Right lobe of liver (tissue), 6 donors: ENCODE data around the gene PFDN4. TPM values are rescaled to one million over a fixed set of nuclear protein-coding genes. Genes with fewer than 3 reads are reported as not detected.

Source experiments
- ATAC-seq, 4 donors: fragments of 200-7000 bp; cut with Tn5 transposase; one replicate each; pipeline ENCODE4 v1.9.1; 2020; ENCODE audit warnings: mild to moderate bottlenecking in 4 of 4, moderate library complexity in 4 of 4
- DNase-seq, 3 donors: peaks; one replicate each; pipeline ENCODE4 v3.0.0-alpha.2; 2020
- H3K27ac ChIP-seq, 3 donors: fragments of 200-600 bp; one replicate each; pipeline ENCODE4 v1.8.0; 2022
- H3K27me3 ChIP-seq, 2 donors: fragments of 200-600 bp; one replicate each; pipeline ENCODE4 v1.8.0; 2022
- H3K36me3 ChIP-seq, 4 donors: fragments of 200-600 bp; sonication (generic) in 1 of 4; one replicate each; pipeline versions ENCODE4 v1.5.1 to v1.8.0; 2017 to 2022; ENCODE audit warnings: control low read depth in 1 of 4
- H3K4me1 ChIP-seq, 4 donors: fragments of 200-600 bp; sonication (generic) in 1 of 4; one replicate each; pipeline versions ENCODE4 v1.5.1 to v1.8.0; 2017 to 2022; ENCODE audit warnings: control low read depth in 1 of 4
- H3K4me3 ChIP-seq, 3 donors: fragments of 200-600 bp; one replicate each; pipeline ENCODE4 v1.8.0; 2022
- H3K9me3 ChIP-seq, 4 donors: fragments of 200-600 bp; sonication (generic) in 1 of 4; one replicate each; pipeline versions ENCODE4 v1.5.1 to v1.8.0; 2017 to 2022; ENCODE audit warnings: control low read depth in 1 of 4
- CTCF ChIP-seq, 4 donors: fragments of 200-600 bp in 3 of 4; fragments of 450-650 bp in 1 of 4; IDR thresholded peaks; one replicate each; pipeline versions ENCODE4 v1.5.1 to v1.8.0; 2016 to 2022; ENCODE audit warnings: antibody characterized with exemption in 4 of 4, mild to moderate bottlenecking in 2 of 4
- POLR2A ChIP-seq: fragments of 450-650 bp; IDR thresholded peaks from one replicate; pipeline ENCODE4 v1.6.1; 2017; ENCODE audit warnings: antibody characterized with exemption, mild to moderate bottlenecking
- WGBS: methylation state at CpG from one replicate; pipeline ENCODE4 v1.1.6; 2018; ENCODE audit warnings: low coverage, low lambda C conversion rate; ENCODE audit not compliant: insufficient coverage; ENCODE audit errors: missing lambda C conversion rate; 5-methylcytosine and 5-hydroxymethylcytosine counted together
- intact Hi-C, 2 donors: fragments of 100-400 bp; cut with DNase I; formaldehyde crosslinking; loops; one replicate each; pipeline versions ENCODE4 v1.11.2 to v1.14.1; 2022
- total RNA-seq, 6 experiments: library from RNA; depleted of rRNA in 2 of 6; stranded (reverse); fragments of >200 nt in 2 of 6; fragmentation: NEBNext Ultra II Directional in 3 of 6; extraction: Animal tissue kit (Norgen Biotek cat#: 25700) in 3 of 6; gene quantifications; one replicate each; pipeline versions ENCODE4 v1.1.0 to v1.2.4, GENCODE V29; 2016 to 2023
- donor health status: DM: no; HTN: yes; CAD: no.
- donor health status: DM: no; HTN: no; CAD: no.
- donor health status: DM: no; HTN: no; CAD: no.
- donor health status: DM: no; HTN: yes; CAD: no.
- donor health status: DM: no; HTN: yes; CAD: no.

The PFDN4 gene
- total RNA-seq, 6 experiments from 2014 or later = 4.2 to 50.9 (median 7.9) TPM

- Histone ChIP-seq H3K4me3 (no peak overlapping the region), H3K27me3 (no peaks in the 10 kb centered on the region), H3K36me3 (no peaks in the 10 kb centered on the region), H3K4me1 (peaks cover 0 to 4% (median 2%) of the 10 kb centered on the region in 4 donors), H3K27ac (no peak overlapping the region), H3K9me3 (no peaks in the 10 kb centered on the region)
- intact Hi-C loops = loop anchor here in 1 of 2 donors (5.0 kb wide), 1 partner anchor 107 kb away; no protein-coding TSS in a partner anchor
- DNase-seq = no peak
- WGBS = 76% methylated on average over 2 of the region's 6 CpGs
- ATAC-seq = no peak
- TF ChIP-seq POLR2A = no peak
- TF ChIP-seq CTCF (IDR thresholded peaks at IDR 0.05) = no peak
These were observed 3.8 kb upstream of the PFDN4 start for GRCh38 chr20:54204063-54204462.

GRCh38 chr20:54204481-54204880, 3.4 kb upstream of the PFDN4 start:
- WGBS = 70% methylated on average over 3 of the region's 5 CpGs

GRCh38 chr20:54205450-54205849, 2.4 kb upstream of the PFDN4 start:
- H3K4me3 ChIP-seq = no peak overlapping the region
- no peak for ATAC-seq
- intact Hi-C loops = no loop called here
- no peaks in the 10 kb centered on the region for H3K36me3 ChIP-seq
- H3K4me1 ChIP-seq = peaks cover 0 to 14% (median 5%) of the 10 kb centered on the region in 4 donors
- TF ChIP-seq CTCF (IDR thresholded peaks at IDR 0.05) (no peak), POLR2A (no peak)
- no peak overlapping the region for H3K27ac ChIP-seq
- no peaks in the 10 kb centered on the region for H3K27me3 ChIP-seq
- H3K9me3 ChIP-seq = no peaks in the 10 kb centered on the region
- 91% methylated on average over 8 of the region's 8 CpGs for WGBS
- no peak for DNase-seq

More at GRCh38 chr20:54204481-54204880, 3.4 kb upstream of the PFDN4 start:
- intact Hi-C loops = loop anchor here in 1 of 2 donors (5.0 kb wide), 1 partner anchor 107 kb away; no protein-coding TSS in a partner anchor
- H3K4me3 ChIP-seq = no peak overlapping the region
- DNase-seq (no peak), ATAC-seq (no peak)
- H3K27ac ChIP-seq = no peak overlapping the region
- TF ChIP-seq POLR2A (no peak), CTCF (IDR thresholded peaks at IDR 0.05) (no peak)
- no peaks in the 10 kb centered on the region for H3K9me3 ChIP-seq
- no peaks in the 10 kb centered on the region for H3K27me3 ChIP-seq
- H3K36me3 ChIP-seq = no peaks in the 10 kb centered on the region
- peaks cover 0 to 8% (median 4%) of the 10 kb centered on the region in 4 donors for H3K4me1 ChIP-seq

- no peak for DNase-seq
- Histone ChIP-seq H3K4me1 (peaks cover 0 to 14% (median 5%) of the 10 kb centered on the region in 4 donors), H3K27ac (peak overlapping the region; percentile 99), H3K27me3 (no peaks in the 10 kb centered on the region), H3K36me3 (no peaks in the 10 kb centered on the region), H3K9me3 (no peaks in the 10 kb centered on the region), H3K4me3 (peak overlapping the region; percentile 79 to 97 (median 86))
- TF ChIP-seq POLR2A (no peak), CTCF (IDR thresholded peaks at IDR 0.05) (no peak)
- no peak for ATAC-seq
- 47% methylated on average over 7 of the region's 7 CpGs for WGBS
- intact Hi-C loops = no loop called here
These were observed 689 bp upstream of the PFDN4 start for GRCh38 chr20:54207053-54207742.
